DND-41 (cell line): ENCODE measurements around the gene PDIA5.

Experiments
- EZH2 ChIP-seq: IDR thresholded peaks from 3 replicates; pipeline ENCODE4 v1.6.1; 2012; ENCODE audit warnings: borderline replicate concordance, low read depth, mild to moderate bottlenecking, moderate library complexity, low read length, inconsistent platforms; ENCODE audit not compliant: severe bottlenecking
- TF ChIP-seq, protein P1 (sequence below): IDR thresholded peaks from 2 replicates; pipeline ENCODE4 v1.5.1; 2012; ENCODE audit warnings: borderline replicate concordance, low read length, moderate library complexity, mild to moderate bottlenecking; ENCODE audit not compliant: poor library complexity, severe bottlenecking; ENCODE audit errors: extremely low read depth

DNA sequence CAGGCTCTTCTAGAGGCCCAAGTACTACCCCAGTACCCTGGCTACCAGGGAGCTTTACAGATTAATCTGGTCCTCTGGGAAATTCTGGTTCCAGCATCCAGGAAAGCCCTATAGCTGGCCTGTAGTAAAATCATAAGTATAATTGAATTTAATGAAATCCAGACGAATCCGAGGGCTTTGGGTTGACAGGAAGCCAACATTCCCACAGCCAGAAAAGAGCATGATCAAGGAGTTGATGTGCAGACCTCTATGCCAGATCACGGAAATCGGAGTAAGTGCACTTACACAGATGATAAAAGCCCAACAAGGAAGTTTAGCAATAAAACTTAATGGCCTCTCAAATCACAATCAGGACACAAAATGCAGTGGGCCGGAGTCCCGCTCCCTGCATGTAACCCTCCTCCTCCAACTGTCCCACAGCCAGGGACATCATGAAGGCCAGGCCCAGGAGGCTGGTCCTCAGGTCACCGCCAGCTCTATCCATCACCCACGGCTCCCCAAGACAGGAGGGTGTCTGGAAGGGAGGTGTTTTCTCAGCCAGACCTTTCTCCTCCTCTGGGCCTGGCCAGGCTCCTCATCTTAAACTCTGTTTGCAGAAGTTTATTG is 72.1 kb downstream of the PDIA5 start:
- TF ChIP-seq, protein P1, sequence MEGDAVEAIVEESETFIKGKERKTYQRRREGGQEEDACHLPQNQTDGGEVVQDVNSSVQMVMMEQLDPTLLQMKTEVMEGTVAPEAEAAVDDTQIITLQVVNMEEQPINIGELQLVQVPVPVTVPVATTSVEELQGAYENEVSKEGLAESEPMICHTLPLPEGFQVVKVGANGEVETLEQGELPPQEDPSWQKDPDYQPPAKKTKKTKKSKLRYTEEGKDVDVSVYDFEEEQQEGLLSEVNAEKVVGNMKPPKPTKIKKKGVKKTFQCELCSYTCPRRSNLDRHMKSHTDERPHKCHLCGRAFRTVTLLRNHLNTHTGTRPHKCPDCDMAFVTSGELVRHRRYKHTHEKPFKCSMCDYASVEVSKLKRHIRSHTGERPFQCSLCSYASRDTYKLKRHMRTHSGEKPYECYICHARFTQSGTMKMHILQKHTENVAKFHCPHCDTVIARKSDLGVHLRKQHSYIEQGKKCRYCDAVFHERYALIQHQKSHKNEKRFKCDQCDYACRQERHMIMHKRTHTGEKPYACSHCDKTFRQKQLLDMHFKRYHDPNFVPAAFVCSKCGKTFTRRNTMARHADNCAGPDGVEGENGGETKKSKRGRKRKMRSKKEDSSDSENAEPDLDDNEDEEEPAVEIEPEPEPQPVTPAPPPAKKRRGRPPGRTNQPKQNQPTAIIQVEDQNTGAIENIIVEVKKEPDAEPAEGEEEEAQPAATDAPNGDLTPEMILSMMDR = no peak
- TF ChIP-seq EZH2 = no peak
